Neuron (in vitro differentiated cells): ENCODE data around the gene LRP6.
"Not testable (repeated sequence)": the region's sequence is repeated elsewhere in the genome, so short reads cannot be mapped to it uniquely, and the experiment has no call there.

Source experiments
- H2AFZ ChIP-seq: one replicate; pipeline ENCODE4 v1.6.1; 2013; ENCODE audit warnings: low read depth, mild to moderate bottlenecking, inconsistent platforms, low read length, moderate library complexity
- H3K27me3 ChIP-seq: one replicate; pipeline ENCODE4 v1.6.1; 2013; ENCODE audit warnings: low read length; ENCODE audit not compliant: insufficient read depth
- H3K36me3 ChIP-seq: one replicate; pipeline ENCODE4 v1.6.1; 2013; ENCODE audit warnings: low read length; ENCODE audit not compliant: insufficient read depth
- H3K4me1 ChIP-seq: one replicate; pipeline ENCODE4 v1.6.1; 2013; ENCODE audit warnings: low read length; ENCODE audit not compliant: insufficient read depth
- H3K4me3 ChIP-seq: 2 replicates; pipeline ENCODE4 v1.5.1; 2013; ENCODE audit warnings: mild to moderate bottlenecking, low read length, moderate library complexity
- H3K9me3 ChIP-seq: one replicate; pipeline ENCODE4 v1.6.1; 2013; ENCODE audit warnings: low read length

The LRP6 gene

DNA sequence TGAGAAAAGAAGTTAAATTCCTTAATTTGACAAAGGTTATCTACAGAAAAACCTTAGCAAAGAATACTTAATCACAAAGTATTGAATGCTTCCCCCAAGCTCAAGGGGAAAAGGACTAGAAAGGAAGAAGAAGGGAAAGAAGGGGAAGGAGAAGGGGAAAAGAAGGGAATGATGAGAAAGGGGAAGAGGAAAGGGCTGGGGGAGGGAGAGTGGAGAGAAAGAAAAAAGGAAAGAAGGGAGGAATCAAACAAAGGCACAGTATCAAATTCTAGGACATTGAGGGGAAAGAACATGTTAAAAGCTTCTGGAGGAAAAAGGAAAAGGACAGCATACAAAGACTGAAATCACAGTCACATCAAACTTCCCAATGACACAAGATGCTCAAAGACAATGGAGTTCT, 125.8 kb downstream of the LRP6 start:
- H2AFZ ChIP-seq = no peak overlapping the region
- no peaks in the 10 kb centered on the region for H3K27me3 ChIP-seq
- H3K4me3 ChIP-seq = no peak overlapping the region
- H3K4me1 ChIP-seq = no peaks in the 10 kb centered on the region
- no peaks in the 10 kb centered on the region for H3K9me3 ChIP-seq
- H3K36me3 ChIP-seq = peaks cover 47% of the 10 kb centered on the region

DNA sequence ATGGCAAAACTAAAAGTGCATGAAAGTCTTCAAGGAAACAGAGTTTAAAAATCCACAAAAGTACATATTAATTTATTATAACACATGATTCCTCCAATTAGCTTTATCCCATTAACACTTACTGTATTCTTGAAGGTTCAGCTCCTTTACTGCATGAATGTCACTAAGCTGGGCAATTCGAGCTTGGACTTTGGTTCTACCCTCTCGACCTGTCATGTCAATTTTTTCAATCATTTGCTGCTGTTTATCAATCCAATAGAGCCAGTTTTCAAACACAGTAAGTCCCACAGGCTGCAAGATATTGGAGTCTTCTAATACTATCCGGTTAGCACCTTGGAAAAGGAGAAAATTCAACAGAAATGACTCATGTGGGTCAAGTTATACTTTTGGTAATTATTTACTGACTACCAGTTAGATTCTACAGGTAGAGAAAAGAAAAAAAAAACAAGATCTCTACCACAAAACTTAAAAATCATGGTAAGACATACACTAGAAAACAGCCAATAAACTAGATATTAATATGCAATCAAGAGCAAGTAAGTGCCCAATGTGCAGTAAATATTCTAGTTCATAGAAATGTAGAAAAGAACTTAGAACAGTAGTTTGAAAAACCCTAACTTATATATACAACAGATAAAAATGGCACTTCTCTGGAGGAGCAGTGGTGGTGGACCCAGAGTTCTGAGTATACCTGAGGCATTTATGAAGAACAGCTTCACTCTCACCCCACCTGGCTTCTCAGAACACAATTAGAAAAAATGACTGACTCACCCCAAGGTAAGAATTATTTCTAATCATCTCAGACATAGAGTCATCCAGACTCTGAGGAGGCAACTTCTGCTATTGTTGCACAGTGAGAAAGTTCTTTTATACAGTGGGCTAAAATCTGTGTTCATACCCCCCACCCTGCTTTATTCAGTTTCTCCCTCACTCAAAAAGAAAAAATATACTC, 128.4 kb downstream of the LRP6 start:
- H2AFZ ChIP-seq = no peak overlapping the region

GRCh38 chr12:12133785-12134184, 133.1 kb downstream of the LRP6 start:
- peaks cover 2% of the 10 kb centered on the region for H3K9me3 ChIP-seq
- H3K27me3 ChIP-seq = no peaks in the 10 kb centered on the region
- H2AFZ ChIP-seq = no peak overlapping the region
- H3K36me3 ChIP-seq = peaks cover 61% of the 10 kb centered on the region
- no peak overlapping the region for H3K4me3 ChIP-seq
- no peaks in the 10 kb centered on the region for H3K4me1 ChIP-seq

More for the DNA sequence above, 128.4 kb downstream of the LRP6 start:
- Histone ChIP-seq H3K27me3 (no peaks in the 10 kb centered on the region), H3K36me3 (peaks cover 44% of the 10 kb centered on the region), H3K4me3 (no peak overlapping the region), H3K4me1 (no peaks in the 10 kb centered on the region), H3K9me3 (no peaks in the 10 kb centered on the region)

DNA sequence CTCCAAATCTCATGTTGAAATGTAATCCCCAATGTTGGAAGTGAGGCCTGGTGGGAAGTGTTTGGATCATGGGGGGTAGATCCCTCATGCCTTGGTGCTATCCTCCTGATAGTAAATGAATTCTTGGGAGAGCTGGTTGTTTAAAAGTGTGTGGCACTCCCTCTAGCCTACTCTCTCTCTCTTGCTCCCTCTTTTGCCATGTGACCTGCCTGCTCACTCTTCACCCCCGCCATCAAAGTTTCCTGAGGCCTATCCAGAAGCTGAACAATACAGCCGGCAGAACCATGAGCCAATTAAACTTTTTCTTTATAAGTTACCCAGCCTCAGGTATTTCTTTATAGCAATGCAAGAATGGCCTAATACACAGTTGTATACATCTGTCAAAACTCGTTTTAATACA, 133.6 kb downstream of the LRP6 start:
- Histone ChIP-seq H3K9me3 (peaks cover 2% of the 10 kb centered on the region), H3K36me3 (peaks cover 62% of the 10 kb centered on the region), H3K4me3 (no peak overlapping the region), H3K27me3 (no peaks in the 10 kb centered on the region), H2AFZ (no peak overlapping the region), H3K4me1 (no peaks in the 10 kb centered on the region)

- Histone ChIP-seq H3K4me1 (no peaks in the 10 kb centered on the region), H3K36me3 (peaks cover 85% of the 10 kb centered on the region), H2AFZ (no peak overlapping the region), H3K4me3 (no peak overlapping the region), H3K27me3 (no peaks in the 10 kb centered on the region), H3K9me3 (peaks cover 2% of the 10 kb centered on the region)
Observed at GRCh38 chr12:12128670-12129069, 138.2 kb downstream of the LRP6 start.

DNA sequence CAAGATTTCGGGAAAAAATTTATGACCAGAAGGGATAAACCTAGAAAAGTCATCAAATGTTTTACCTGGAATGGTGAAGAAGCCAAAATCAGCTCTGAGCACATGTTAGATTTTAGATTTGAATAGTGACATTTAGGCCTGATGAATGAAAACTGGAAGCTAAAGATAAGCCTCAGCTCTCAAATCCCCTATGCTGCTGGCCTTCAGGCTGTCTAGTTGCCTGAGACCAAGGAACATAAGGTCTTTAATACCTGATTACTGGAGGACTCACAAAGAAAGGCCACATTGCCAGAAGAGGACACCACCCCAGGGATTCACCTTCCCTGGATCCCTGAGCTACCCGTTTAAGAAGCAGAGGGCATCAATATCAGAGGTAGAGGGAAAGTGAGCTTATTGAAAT, 139.5 kb downstream of the LRP6 start:
- Histone ChIP-seq H3K36me3 (peaks cover 91% of the 10 kb centered on the region), H2AFZ (no peak overlapping the region), H3K9me3 (peaks cover 2% of the 10 kb centered on the region), H3K4me1 (no peaks in the 10 kb centered on the region), H3K27me3 (no peaks in the 10 kb centered on the region), H3K4me3 (no peak overlapping the region)

DNA sequence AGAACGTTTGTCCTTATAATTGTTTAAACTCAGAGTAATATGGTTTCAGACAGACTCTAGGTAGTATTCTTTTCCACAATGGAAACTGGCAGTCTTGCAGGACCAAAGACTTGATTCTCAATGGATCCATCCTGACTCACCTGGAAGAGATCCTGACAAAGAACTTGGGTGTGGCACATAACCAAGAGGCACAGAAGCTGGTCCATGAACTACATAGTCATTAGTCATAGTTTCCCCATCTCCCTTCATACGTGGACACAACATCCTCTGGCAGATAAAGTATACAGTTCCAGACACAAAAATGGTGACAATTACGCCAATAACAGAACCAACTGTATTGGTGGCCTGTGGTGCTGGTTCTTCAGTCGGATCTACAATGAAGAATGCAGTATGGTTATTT, 140.3 kb downstream of the LRP6 start:
- Histone ChIP-seq H3K36me3 (peaks cover 92% of the 10 kb centered on the region), H2AFZ (no peak overlapping the region), H3K4me1 (no peaks in the 10 kb centered on the region), H3K9me3 (no peaks in the 10 kb centered on the region), H3K4me3 (no peak overlapping the region), H3K27me3 (no peaks in the 10 kb centered on the region)

- no peak overlapping the region for H3K4me3 ChIP-seq
Observed at GRCh38 chr12:12123036-12123604, 143.7 kb downstream of the LRP6 start.

DNA sequence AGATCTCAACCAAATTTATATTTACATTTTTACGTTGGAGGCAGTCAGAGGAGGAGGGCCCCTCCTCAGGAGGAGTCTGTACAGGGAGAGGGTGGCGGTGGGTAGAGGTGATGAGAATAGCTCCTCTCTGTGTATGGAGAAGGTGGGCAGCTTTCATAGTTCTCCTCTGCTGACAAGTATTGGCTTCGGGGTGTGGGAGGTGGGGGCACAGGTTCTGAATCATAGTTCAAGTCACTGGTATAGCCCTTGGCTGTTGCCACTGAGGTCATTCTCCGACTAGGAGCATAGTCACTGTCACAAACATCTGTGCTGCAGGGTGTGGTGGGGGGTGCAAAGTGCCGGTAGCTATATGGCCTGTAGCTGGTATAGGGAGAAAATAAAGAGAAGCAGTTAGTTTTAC, 145.8 kb downstream of the LRP6 start:
- no peak overlapping the region for H2AFZ ChIP-seq
- no peak overlapping the region for H3K4me3 ChIP-seq
- H3K27me3 ChIP-seq = no peaks in the 10 kb centered on the region
- peaks cover 75% of the 10 kb centered on the region for H3K36me3 ChIP-seq
- H3K4me1 ChIP-seq = peaks cover 10% of the 10 kb centered on the region
- H3K9me3 ChIP-seq = no peaks in the 10 kb centered on the region

More at GRCh38 chr12:12123036-12123604, 143.7 kb downstream of the LRP6 start:
- Histone ChIP-seq H3K27me3 (no peaks in the 10 kb centered on the region), H3K36me3 (peaks cover 88% of the 10 kb centered on the region), H2AFZ (no peak overlapping the region), H3K4me1 (peaks cover 9% of the 10 kb centered on the region), H3K9me3 (no peaks in the 10 kb centered on the region)

DNA sequence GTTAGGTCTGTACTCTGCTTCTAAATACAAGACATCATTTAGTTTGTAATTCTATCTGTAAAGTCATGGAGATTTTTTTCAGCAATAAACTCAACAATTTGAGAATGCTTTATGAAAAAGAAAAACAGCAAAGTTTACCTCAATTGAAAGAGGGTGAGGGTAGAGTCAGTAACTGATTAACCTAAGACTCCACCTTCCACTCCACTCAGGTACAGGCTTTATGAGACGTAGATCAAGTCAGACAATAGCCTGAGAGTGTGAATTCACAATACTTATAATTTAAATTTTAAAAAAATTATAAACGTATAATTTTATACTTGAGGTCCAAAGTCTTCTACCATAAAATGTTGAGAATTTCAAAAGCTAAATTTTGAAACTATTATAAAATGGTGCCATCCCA, 150.2 kb downstream of the LRP6 start:
- Histone ChIP-seq H3K4me1 (peaks cover 10% of the 10 kb centered on the region), H2AFZ (no peak overlapping the region), H3K27me3 (no peaks in the 10 kb centered on the region), H3K4me3 (no peak overlapping the region), H3K36me3 (peaks cover 54% of the 10 kb centered on the region), H3K9me3 (peaks cover 4% of the 10 kb centered on the region)

DNA sequence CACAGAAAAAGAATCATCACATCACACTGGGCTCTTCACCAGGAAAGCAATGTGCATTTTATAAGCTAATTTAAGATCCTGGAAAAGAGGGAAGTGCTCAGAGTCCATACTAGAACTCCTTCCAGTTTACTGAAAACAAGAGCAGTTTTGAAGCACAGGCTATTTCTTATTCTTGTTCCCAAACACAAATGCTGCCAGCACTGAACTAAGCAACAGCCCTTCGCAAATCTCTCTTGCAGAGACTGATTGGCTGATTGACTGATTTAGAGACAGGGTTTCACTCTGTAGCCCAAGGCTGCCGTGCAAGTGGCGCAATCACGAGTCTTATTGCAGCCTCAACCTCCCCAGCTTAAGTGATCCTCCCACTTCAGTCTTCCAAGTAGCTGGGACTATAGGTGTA, 151.3 kb downstream of the LRP6 start:
- Histone ChIP-seq H3K9me3 (peaks cover 6% of the 10 kb centered on the region), H3K4me3 (no peak overlapping the region), H3K27me3 (no peaks in the 10 kb centered on the region), H3K4me1 (peaks cover 10% of the 10 kb centered on the region), H2AFZ (no peak overlapping the region), H3K36me3 (peaks cover 43% of the 10 kb centered on the region)

- H3K27me3 ChIP-seq, H3K4me3 ChIP-seq, H2AFZ ChIP-seq, H3K4me1 ChIP-seq: not testable (repeated sequence)
- H3K36me3 ChIP-seq = peaks cover 22% of the 10 kb centered on the region
- H3K9me3 ChIP-seq = peaks cover 16% of the 10 kb centered on the region
Observed at GRCh38 chr12:12110923-12111555, 155.8 kb downstream of the LRP6 start.

DNA sequence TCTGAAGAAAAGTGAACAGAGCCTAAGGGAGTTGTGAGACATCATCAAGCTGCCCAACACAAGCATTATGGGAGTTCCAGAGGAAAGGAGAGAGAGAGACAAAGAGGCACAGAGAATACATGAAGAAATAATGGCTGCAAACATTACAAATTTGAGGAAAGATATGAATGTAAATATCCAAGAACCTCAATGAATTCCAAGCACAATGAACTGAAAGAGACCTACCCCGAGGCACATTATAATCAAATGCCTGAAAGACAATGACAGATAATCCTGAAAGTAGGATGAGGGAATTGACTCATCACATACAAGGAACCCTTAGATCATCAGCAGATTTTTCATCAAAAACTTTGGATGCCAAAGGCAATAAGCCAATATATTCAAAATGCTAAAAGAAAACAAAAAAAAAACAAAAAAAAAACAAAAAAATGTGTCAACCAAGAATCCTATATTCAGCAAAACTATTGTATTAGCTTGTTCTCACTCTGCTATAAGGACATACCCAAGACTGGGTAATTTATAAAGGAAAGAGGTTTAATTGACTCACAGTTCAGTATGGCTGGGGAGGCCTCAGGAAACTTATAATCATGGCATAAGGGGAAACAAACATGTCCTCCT, 158.3 kb downstream of the LRP6 start:
- Histone ChIP-seq H3K4me3 (no peak overlapping the region), H2AFZ (no peak overlapping the region), H3K27me3 (no peaks in the 10 kb centered on the region), H3K4me1 (no peaks in the 10 kb centered on the region), H3K36me3 (peaks cover 12% of the 10 kb centered on the region), H3K9me3 (peaks cover 22% of the 10 kb centered on the region)
